Kidney epithelial cell (primary cell): Measurements from ENCODE around the gene GIMAP6. TPM values are rescaled to one million over a fixed set of nuclear protein-coding genes. Genes with fewer than 3 reads are reported as not detected.

Experiments used
- DNase-seq: peaks from one replicate; pipeline ENCODE4 v3.0.0-alpha.2; 2010; ENCODE audit warnings: low read depth
- H3K27me3 ChIP-seq: 2 replicates; pipeline ENCODE4 v1.6.0; 2011; ENCODE audit warnings: low read length; ENCODE audit not compliant: control insufficient read depth, insufficient read depth
- H3K36me3 ChIP-seq: 2 replicates; pipeline ENCODE4 v1.5.1; 2011; ENCODE audit warnings: low read length; ENCODE audit not compliant: control insufficient read depth, insufficient read depth
- H3K4me3 ChIP-seq: 2 replicates; pipeline ENCODE4 v1.5.1; 2011; ENCODE audit warnings: low read depth, mild to moderate bottlenecking, control low read depth, low read length
- CTCF ChIP-seq: IDR thresholded peaks from 2 replicates; pipeline ENCODE4 v1.5.1; 2011; ENCODE audit warnings: mild to moderate bottlenecking, moderate library complexity, low read length, control low read depth, inconsistent platforms; ENCODE audit not compliant: insufficient read depth, poor library complexity, severe bottlenecking
- total RNA-seq: library from RNA; depleted of rRNA; stranded (reverse); fragments of >200 nt; gene quantifications from 2 replicates; pipeline ENCODE4 v1.2.3, GENCODE V29; 2015

Gene GIMAP6
- total RNA-seq, 1 donor from 2014 or later, result not detected

- DNase-seq, result no peak
- Histone ChIP-seq H3K4me3 (no peak overlapping the region), H3K27me3 (no peaks in the 10 kb centered on the region), H3K36me3 (no peaks in the 10 kb centered on the region)
- no peak for TF ChIP-seq CTCF
Observed at GRCh38 chr7:150645259-150646020, 13.3 kb upstream of the GIMAP6 start.

GRCh38 chr7:150642926-150643325 is 10.7 kb upstream of the GIMAP6 start:
- DNase-seq, result no peak
- H3K4me3 ChIP-seq, result no peak overlapping the region
- no peaks in the 10 kb centered on the region for H3K27me3 ChIP-seq
- no peak for TF ChIP-seq CTCF
- H3K36me3 ChIP-seq, result no peaks in the 10 kb centered on the region

GRCh38 chr7:150641854-150642253 is 9.7 kb upstream of the GIMAP6 start:
- Histone ChIP-seq H3K4me3 (no peak overlapping the region), H3K36me3 (no peaks in the 10 kb centered on the region)
- TF ChIP-seq CTCF, result no peak

GRCh38 chr7:150633926-150634325 is 1.7 kb upstream of the GIMAP6 start:
- no peak for DNase-seq
- no peaks in the 10 kb centered on the region for H3K36me3 ChIP-seq
- H3K4me3 ChIP-seq, result no peak overlapping the region
- H3K27me3 ChIP-seq, result no peaks in the 10 kb centered on the region
- TF ChIP-seq CTCF, result no peak

More at GRCh38 chr7:150641854-150642253, 9.7 kb upstream of the GIMAP6 start:
- no peak for DNase-seq
- no peaks in the 10 kb centered on the region for H3K27me3 ChIP-seq

- Histone ChIP-seq H3K36me3 (no peaks in the 10 kb centered on the region), H3K27me3 (no peaks in the 10 kb centered on the region), H3K4me3 (no peak overlapping the region)
- no peak for TF ChIP-seq CTCF
- no peak for DNase-seq
Observed at GRCh38 chr7:150631084-150631826, 930 bp downstream of the GIMAP6 start.
